ENCODE measurements around the gene CDH20.

Gene CDH20

GRCh38 chr18:61580046-61580445 lies 246.8 kb downstream of the CDH20 start:
- no peak for DNase-seq

DNA sequence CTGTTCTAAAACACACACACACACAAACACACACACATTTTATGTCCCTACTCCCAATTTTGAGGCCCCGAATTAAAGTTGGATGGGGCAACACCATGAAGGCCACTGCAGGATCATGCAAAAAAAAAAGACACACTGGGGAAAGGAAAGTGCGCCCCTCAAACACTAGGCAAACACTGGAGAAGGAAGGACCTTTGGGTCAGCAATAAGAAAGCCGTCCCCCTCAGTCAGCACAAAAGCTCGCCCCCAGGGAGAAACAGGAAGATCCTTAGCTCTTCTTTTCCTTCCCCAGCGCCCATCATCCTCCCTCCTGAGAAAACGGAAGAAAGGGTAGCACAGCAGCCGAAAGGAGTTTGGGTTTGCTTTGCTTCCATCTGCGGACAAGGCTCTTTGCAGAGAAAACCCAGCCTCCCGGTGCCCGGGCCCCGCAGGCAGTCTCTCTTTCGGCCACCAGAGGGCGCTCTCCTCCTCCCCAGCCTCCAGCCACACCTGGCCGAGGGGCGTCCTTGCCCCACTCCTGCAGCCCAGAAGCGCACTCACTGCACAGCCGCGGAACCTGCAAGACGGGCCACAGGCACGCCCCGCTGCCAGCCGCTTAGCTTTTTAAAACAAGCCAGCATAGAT lies 248.5 kb downstream of the CDH20 start:
- DNase-seq, result peak; percentile 92

DNA sequence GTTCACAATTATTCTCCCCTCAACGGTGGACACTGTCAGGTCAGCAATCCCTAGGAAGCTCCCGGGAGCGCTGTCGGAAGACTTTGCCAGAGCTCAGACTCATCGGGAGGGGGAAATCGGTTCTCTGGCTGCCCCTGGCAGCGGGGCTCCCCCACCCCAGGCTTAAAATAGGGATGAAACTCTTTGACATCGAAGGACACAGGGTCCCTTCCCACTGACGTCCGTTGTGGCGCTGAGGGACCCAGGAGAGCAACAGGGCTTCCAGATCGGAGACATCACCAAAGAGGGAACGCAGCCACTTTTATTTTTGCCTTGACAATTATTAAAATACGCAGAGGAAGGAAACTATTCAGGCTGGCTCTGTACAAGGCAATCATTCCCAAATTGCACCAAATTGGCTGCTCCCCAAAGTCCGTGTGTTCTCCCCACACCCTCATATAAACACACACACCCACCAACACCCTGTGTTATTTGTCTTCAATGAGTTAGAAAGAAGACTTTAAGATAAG lies 249.0 kb downstream of the CDH20 start:
- no peak for DNase-seq

GRCh38 chr18:61583548-61583947 lies 250.3 kb downstream of the CDH20 start:
- no peak for DNase-seq

DNA sequence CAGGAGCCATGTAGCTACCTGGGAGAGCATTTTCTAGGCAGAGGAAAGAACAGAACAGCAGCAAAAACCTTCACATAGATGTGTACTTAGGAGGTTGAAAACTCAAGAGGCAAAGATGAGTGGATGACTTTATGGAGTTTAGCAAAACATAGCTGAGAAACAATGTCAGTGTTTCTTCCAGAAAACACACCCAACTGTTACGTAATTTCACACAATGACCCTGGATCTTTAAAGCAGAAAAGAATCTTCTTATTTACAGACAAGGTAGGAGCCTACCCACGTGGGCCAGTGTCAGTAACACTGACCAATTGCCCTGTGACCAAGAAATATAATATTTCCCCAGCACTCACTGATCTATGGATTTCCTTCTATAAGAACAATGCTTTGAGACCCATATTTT lies 254.6 kb downstream of the CDH20 start:
- no peak for DNase-seq

DNA sequence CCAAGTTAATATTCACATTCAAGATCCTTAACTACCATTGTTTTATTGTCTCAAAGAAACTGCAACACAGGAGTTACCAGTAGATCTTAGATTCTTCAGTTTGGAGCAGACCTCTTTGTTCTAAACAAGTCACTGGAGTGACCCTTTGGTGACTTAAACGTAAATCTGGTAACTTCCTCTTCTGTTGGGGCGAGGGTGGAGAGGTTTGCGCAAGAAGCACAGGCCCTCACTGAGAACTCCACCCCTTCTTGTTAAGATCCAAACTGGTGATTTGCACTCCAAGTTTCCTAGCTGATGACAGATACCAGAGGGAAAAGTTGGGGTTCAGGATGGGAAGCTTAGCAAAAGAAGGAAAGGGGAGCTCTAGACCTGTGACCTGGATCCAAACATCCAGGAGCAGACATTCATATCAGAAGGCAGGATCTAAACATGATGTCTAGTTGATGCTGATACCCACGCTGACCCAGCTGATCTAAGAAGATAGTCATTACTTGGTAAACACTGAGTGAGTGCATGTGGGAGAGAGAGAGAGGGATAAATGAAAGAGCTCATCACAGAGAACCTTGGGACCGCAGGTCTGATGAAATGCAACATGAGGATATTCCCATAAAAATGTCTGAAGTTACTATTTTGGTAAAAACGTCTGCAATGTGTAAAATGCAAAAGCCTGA lies 256.0 kb downstream of the CDH20 start:
- no peak for DNase-seq

DNA sequence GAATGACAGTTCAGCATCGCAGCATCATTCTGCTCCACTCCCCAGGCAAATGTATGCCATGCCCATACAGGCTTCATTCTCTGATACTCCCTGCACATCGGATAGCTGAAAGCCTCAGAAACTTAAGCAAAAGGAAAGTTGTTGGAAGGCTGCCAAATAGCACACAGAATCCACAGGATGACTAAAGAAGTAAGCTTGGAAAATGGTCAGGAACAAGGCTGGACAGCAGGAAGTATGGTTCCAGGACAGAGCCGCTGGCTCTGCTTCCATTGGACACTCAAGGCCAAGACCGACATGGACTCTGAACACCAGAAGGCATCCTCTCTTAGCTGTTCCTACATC lies 256.5 kb downstream of the CDH20 start:
- DNase-seq, result no peak

GRCh38 chr18:61591253-61591652 lies 258.0 kb downstream of the CDH20 start:
- no peak for DNase-seq

- DNase-seq, result no peak
Observed at GRCh38 chr18:61595615-61596251, 262.5 kb downstream of the CDH20 start.

GRCh38 chr18:61596296-61596695 lies 263.1 kb downstream of the CDH20 start:
- DNase-seq, result peak; percentile 33

DNA sequence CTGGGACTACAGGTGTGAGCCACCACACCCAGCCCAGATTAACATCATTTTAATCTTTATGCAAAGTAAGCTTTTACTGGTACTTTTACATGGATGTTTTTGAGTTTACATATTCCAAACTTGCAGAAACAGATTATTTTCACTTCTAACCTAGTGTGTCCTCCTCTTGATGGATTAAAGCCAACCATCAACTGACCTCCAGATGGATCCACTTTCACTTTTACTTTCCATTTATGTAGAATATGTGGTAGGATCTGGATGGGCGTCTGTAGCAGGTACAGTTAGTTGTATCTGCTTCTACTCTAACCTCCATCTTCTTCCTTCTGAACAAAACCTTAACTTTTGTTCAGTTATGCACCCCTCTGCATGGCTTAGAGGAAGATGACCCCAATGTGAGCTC lies 264.1 kb downstream of the CDH20 start:
- DNase-seq, result no peak

DNA sequence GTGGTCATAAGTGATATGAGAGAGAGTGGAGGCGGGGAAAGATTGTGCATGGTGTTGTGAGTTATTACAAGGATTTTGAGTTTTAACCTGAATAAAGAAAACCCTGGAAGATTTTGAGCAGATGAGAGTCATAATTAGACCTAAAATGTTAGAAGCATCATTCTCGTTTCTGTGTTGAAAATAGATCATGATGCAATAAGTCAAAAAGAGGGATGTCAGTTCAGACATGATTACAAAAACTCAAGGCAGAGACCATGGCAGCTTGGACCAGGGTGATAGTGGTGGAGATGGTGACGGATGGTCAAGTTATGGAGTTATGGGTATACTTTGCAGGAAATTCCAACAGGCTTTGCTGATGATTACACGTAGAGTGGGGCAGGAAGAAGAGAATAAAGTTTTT lies 267.2 kb downstream of the CDH20 start:
- DNase-seq, result no peak

DNA sequence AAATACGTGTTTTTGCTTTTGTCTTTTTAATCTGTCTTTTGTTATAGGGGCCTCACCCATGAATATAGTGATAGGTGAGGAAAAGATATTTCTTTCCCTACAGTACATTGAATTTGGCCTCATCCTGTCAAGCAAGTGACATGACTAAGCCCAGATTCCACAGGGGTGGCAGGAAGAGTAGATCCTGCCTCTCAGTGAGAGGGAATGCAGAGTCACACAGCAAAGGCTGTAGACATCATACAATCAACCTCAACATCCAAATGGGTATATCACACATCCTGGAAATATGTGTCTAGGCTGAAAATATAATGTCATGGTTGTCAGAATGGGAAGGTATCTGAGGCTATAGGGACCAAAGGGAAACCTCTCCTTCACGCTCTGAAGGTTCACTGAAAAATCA lies 269.6 kb downstream of the CDH20 start:
- no peak for DNase-seq

Data from eye (tissue), 1 donor.